ENCODE measurements around the gene ANTXRL. TPM values are rescaled to one million over a fixed set of nuclear protein-coding genes. Genes with fewer than 3 reads are reported as not detected.

Gene ANTXRL
- total RNA-seq, 1 experiment from 2014 or later, result not detected

GRCh38 chr10:46272863-46273415, 13.9 kb upstream of the ANTXRL start:
- intact Hi-C loops (cut with micrococcal nuclease; ENCODE audit: unreplicated experiment), result no loop called here
- ChIA-PET POLR2A (no interaction called here), CTCF (no interaction called here)
- Histone ChIP-seq H3K4me3 (ENCODE audit: low read depth in 2 of 2, low read length in 2 of 2) (no peak overlapping the region), H3K27ac (ENCODE audit: low read length) (no peak overlapping the region), H3K9me3 (ENCODE audit: control insufficient read depth, insufficient read depth, low read depth, low read length) (no peaks in the 10 kb centered on the region), H3K4me1 (ENCODE audit: control insufficient read depth, insufficient read depth, low read length) (no peaks in the 10 kb centered on the region), H3K27me3 (ENCODE audit: control insufficient read depth, insufficient read depth, low read length) (no peaks in the 10 kb centered on the region; the same call in 1 of the 2 replicates), H3K36me3 (ENCODE audit: control insufficient read depth, insufficient read depth, low read length) (no peaks in the 10 kb centered on the region)
- DNase-seq (ENCODE audit: low read depth, low spot score) (no peak), ATAC-seq (0 out of 2 replicates have a peak, but pooled peaks have one; percentile 18)
- in situ Hi-C loops (cut with HindIII; ENCODE audit: low pct_unique_long_range_greater_than_20kb, low sequenced_read_pairs), result no loop called here
- BruUV-seq (replicated peaks), result no TSS peak
- TF ChIP-seq POLR2AphosphoS5 (IDR thresholded peaks at IDR 0.05; ENCODE audit: low read depth, low read length), result no peak
- no peak for TF ChIP-seq TCF7L2 (IDR thresholded peaks at IDR 0.05; ENCODE audit: low read depth, low read length)
- TF ChIP-seq CTCF (IDR thresholded peaks at IDR 0.05), result no peak
- TF ChIP-seq SIN3A (IDR thresholded peaks at IDR 0.05; ENCODE audit: borderline replicate concordance, insufficient read depth, low read depth, low read length), result no peak
- TF ChIP-seq REST (IDR thresholded peaks at IDR 0.05; ENCODE audit: insufficient read depth in 1 of 2, low read depth in 2 of 2, low read length in 1 of 2), result no peak

GRCh38 chr10:46273506-46274477, 13.0 kb upstream of the ANTXRL start:
- no peak overlapping the region for H3K4me3 ChIP-seq (ENCODE audit: low read depth in 2 of 2, low read length in 2 of 2)
- TF ChIP-seq POLR2AphosphoS5 (IDR thresholded peaks at IDR 0.05; ENCODE audit: low read depth, low read length) (no peak), SIN3A (IDR thresholded peaks at IDR 0.05; ENCODE audit: borderline replicate concordance, insufficient read depth, low read depth, low read length) (no peak), REST (IDR thresholded peaks at IDR 0.05; ENCODE audit: insufficient read depth in 1 of 2, low read depth in 2 of 2, low read length in 1 of 2) (no peak), TCF7L2 (IDR thresholded peaks at IDR 0.05; ENCODE audit: low read depth, low read length) (no peak), CTCF (IDR thresholded peaks at IDR 0.05) (no peak)
- no peaks in the 10 kb centered on the region for H3K4me1 ChIP-seq (ENCODE audit: control insufficient read depth, insufficient read depth, low read length)
- ChIA-PET CTCF (no interaction called here), POLR2A (no interaction called here)
- in situ Hi-C loops (cut with HindIII; ENCODE audit: low pct_unique_long_range_greater_than_20kb, low sequenced_read_pairs) (no loop called here), intact Hi-C loops (cut with micrococcal nuclease; ENCODE audit: unreplicated experiment) (no loop called here)
- H3K27me3 ChIP-seq (ENCODE audit: control insufficient read depth, insufficient read depth, low read length), result no peaks in the 10 kb centered on the region; the same call in 1 of the 2 replicates
- no peak for DNase-seq (ENCODE audit: low read depth, low spot score)
- no peak for ATAC-seq
- H3K36me3 ChIP-seq (ENCODE audit: control insufficient read depth, insufficient read depth, low read length), result no peaks in the 10 kb centered on the region
- H3K9me3 ChIP-seq (ENCODE audit: control insufficient read depth, insufficient read depth, low read depth, low read length), result no peaks in the 10 kb centered on the region
- BruUV-seq (replicated peaks), result no TSS peak
- H3K27ac ChIP-seq (ENCODE audit: low read length), result no peak overlapping the region
